Activated naive CD8-positive, alpha-beta T cell treated with anti-CD3 and anti-CD28 coated beads, Interleukin-2, amount 50 U/mL, for 24 hours (primary cell): ENCODE results near the gene CNPPD1.
A peak's percentile ranks its signal among the peaks of the same experiment; 100 is the strongest.
"Not testable (repeated sequence)": the region's sequence is repeated elsewhere in the genome, so short reads cannot be mapped to it uniquely, and the experiment has no call there.

Source experiments
- ATAC-seq: fragments of 150-1000 bp; cut with Tn5 transposase; one replicate; pipeline ENCODE4 v1.10.0; 2021
- DNase-seq: peaks from one replicate; pipeline ENCODE4 v3.0.0; 2021
- H3K27ac Mint-ChIP-seq: one replicate; pipeline ENCODE4 v1.8.0; 2021; ENCODE audit warnings: mild to moderate bottlenecking, mixed read lengths
- H3K27me3 Mint-ChIP-seq: one replicate; pipeline ENCODE4 v1.8.0; 2021; ENCODE audit warnings: mixed read lengths
- H3K36me3 Mint-ChIP-seq: one replicate; pipeline ENCODE4 v1.8.0; 2021; ENCODE audit warnings: low read depth, mixed read lengths
- H3K4me1 Mint-ChIP-seq: one replicate; pipeline ENCODE4 v1.8.0; 2021; ENCODE audit warnings: mixed read lengths
- H3K4me3 Mint-ChIP-seq: one replicate; pipeline ENCODE4 v1.8.0; 2021; ENCODE audit warnings: mild to moderate bottlenecking, moderate library complexity, mixed read lengths
- H3K9me3 Mint-ChIP-seq: one replicate; pipeline ENCODE4 v1.8.0; 2021; ENCODE audit warnings: mixed read lengths

Gene CNPPD1

DNA sequence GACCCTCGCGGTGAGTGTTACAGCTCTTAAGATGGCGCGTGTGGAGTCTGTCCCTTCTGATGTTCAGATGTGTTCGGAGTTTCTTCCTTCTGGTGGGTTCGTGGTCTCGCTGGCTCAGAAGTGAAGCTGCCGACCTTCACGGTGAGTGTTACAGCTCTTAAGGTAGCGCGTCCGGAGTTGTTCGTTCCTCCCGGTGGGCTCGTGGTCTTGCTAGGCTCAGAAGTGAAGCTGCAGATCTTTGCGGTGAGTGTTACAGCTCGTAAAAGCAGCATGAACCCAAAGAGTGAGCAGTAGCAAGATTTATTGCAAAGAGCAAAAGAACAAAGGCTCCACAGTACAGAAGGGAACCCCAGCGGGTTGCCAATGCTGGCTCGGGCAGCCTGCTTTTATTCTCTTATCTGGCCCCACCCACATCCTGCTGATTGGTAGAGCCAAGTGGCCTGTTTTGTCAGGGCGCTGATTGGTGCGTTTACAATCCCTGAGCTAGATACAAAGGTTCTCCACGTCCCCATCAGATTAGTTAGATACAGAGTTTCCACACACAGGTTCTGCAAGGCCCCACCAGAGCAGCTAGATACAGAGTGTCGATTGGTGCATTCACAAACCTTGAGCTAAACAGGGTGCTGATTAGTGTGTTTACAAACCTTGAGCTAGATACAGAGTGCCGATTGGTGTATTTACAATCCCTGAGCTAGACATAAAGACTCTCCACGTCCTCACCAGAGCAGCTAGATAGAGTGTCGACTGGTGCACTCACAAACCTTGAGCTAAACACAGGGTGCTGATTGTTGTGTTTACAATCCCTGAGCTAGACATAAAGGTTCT is 24.0 kb upstream of the CNPPD1 start:
- not testable (repeated sequence) for ATAC-seq, H3K36me3 Mint-ChIP-seq, H3K9me3 Mint-ChIP-seq, H3K27me3 Mint-ChIP-seq
- peak overlapping the region; percentile 88 for H3K27ac Mint-ChIP-seq
- DNase-seq: peak; percentile 49
- peak overlapping the region; percentile 82 for H3K4me3 Mint-ChIP-seq
- peaks cover 22% of the 10 kb centered on the region for H3K4me1 Mint-ChIP-seq

DNA sequence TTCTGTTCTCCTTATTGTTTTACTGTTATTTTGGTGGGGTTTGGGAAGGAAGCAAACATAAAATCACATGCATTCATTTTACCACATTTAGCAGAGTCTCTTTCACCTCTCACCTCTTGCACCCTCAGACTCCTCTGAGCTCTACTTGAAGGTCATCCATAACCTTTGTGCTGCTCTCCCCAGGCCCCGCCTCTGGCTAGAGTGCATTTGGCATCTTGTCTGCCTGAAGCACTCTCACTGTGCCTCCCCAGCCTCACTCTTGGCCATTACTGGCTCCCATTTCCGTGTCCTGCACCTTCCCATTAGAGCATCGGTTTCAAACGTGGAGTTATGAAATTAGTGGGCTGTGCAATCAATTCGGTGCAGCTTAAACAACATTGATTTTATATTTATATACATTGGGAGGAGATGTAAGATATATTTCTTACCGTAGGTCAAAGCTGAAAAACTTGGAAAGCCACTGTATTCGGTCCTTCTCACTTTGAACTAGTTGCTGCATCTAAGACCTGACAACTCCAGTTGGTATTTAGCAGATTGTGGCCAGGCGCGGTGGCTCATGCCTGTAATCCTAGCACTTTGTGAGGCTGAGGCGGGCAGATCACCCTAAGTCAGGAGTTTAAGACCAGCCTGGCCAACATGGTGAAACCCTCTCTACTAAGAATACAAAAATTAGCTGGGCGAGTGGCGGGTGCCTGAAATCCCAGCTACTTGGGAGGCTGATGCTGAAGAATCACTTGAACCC is 22.9 kb upstream of the CNPPD1 start:
- Mint-ChIP-seq H3K9me3 (peaks cover 8% of the 10 kb centered on the region), H3K4me3 (peak overlapping the region; percentile 82), H3K4me1 (peaks cover 21% of the 10 kb centered on the region), H3K27ac (peak overlapping the region; percentile 73), H3K27me3 (no peaks in the 10 kb centered on the region), H3K36me3 (peaks cover 6% of the 10 kb centered on the region)
- ATAC-seq: peak; percentile 52
- no peak for DNase-seq

DNA sequence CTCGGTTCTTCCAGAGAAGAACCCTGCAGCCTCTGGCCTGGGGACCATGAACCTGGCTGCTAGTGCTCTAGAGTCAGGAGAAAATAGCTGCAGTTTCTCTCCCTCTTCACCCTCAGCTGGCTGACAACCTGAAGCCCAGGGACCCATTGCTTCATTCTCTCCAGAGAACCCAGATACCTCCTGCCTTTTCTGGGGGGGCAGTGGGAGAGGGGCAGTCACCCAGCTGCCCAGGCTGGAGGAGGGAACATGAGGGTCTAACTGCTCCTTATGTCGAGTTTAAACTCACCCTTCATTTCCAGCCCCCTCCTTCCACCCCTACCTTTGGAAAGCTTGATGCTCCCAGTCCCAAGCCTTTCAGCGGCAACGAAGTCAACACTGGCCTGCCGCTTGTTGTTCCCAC is 22.2 kb upstream of the CNPPD1 start:
- Mint-ChIP-seq H3K27ac (peak overlapping the region; percentile 73), H3K9me3 (peaks cover 4% of the 10 kb centered on the region), H3K36me3 (peaks cover 5% of the 10 kb centered on the region), H3K4me3 (peak overlapping the region; percentile 82), H3K27me3 (no peaks in the 10 kb centered on the region), H3K4me1 (peaks cover 21% of the 10 kb centered on the region)
- DNase-seq (no peak), ATAC-seq (no peak)

GRCh38 chr2:219197388-219197787 is 20.7 kb upstream of the CNPPD1 start:
- Mint-ChIP-seq H3K4me1 (peaks cover 21% of the 10 kb centered on the region), H3K9me3 (peaks cover 4% of the 10 kb centered on the region), H3K27me3 (no peaks in the 10 kb centered on the region), H3K4me3 (no peak overlapping the region), H3K27ac (no peak overlapping the region), H3K36me3 (peaks cover 5% of the 10 kb centered on the region)
- DNase-seq: no peak
- no peak for ATAC-seq

GRCh38 chr2:219186754-219187456 is 10.2 kb upstream of the CNPPD1 start:
- H3K9me3 Mint-ChIP-seq: no peaks in the 10 kb centered on the region
- peaks cover 16% of the 10 kb centered on the region for H3K36me3 Mint-ChIP-seq
- ATAC-seq: peak; percentile 92

DNA sequence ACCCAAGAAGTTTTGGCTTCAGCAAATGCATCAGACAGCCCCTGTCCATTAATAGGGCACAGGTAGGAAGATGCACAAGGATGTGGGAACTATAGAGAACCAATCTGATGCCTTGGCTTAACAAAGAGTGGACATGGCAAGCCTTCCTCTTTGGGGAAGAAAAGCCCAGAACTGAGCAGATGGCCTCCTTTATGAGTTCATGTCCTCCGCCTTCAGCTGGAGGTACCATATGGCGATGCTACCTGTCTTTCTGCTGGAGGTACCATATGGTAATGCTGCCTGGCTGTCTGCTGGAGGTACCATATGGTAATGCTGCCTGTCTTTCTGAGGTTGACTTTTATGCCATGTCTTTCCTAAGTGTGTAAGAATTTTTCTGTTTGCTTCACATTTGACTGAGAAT is 7.4 kb upstream of the CNPPD1 start:
- H3K9me3 Mint-ChIP-seq: no peaks in the 10 kb centered on the region
- H3K27me3 Mint-ChIP-seq: no peaks in the 10 kb centered on the region
- peaks cover 30% of the 10 kb centered on the region for H3K36me3 Mint-ChIP-seq
- DNase-seq: no peak
- no peak for ATAC-seq
- H3K4me3 Mint-ChIP-seq: no peak overlapping the region
- peaks cover 45% of the 10 kb centered on the region for H3K4me1 Mint-ChIP-seq
- H3K27ac Mint-ChIP-seq: peak overlapping the region; percentile 17

More at GRCh38 chr2:219186754-219187456, 10.2 kb upstream of the CNPPD1 start:
- Mint-ChIP-seq H3K27me3 (no peaks in the 10 kb centered on the region), H3K4me1 (peaks cover 21% of the 10 kb centered on the region), H3K27ac (peak overlapping the region; percentile 90), H3K4me3 (peak overlapping the region; percentile 21)
- DNase-seq: peak; percentile 29

- H3K36me3 Mint-ChIP-seq: peaks cover 30% of the 10 kb centered on the region
- H3K4me3 Mint-ChIP-seq: no peak overlapping the region
- H3K4me1 Mint-ChIP-seq: peaks cover 50% of the 10 kb centered on the region
- peak overlapping the region; percentile 45 for H3K27ac Mint-ChIP-seq
- H3K9me3 Mint-ChIP-seq: no peaks in the 10 kb centered on the region
- ATAC-seq: no peak
- no peaks in the 10 kb centered on the region for H3K27me3 Mint-ChIP-seq
- DNase-seq: no peak
Measured at GRCh38 chr2:219183151-219183772, 6.5 kb upstream of the CNPPD1 start.

DNA sequence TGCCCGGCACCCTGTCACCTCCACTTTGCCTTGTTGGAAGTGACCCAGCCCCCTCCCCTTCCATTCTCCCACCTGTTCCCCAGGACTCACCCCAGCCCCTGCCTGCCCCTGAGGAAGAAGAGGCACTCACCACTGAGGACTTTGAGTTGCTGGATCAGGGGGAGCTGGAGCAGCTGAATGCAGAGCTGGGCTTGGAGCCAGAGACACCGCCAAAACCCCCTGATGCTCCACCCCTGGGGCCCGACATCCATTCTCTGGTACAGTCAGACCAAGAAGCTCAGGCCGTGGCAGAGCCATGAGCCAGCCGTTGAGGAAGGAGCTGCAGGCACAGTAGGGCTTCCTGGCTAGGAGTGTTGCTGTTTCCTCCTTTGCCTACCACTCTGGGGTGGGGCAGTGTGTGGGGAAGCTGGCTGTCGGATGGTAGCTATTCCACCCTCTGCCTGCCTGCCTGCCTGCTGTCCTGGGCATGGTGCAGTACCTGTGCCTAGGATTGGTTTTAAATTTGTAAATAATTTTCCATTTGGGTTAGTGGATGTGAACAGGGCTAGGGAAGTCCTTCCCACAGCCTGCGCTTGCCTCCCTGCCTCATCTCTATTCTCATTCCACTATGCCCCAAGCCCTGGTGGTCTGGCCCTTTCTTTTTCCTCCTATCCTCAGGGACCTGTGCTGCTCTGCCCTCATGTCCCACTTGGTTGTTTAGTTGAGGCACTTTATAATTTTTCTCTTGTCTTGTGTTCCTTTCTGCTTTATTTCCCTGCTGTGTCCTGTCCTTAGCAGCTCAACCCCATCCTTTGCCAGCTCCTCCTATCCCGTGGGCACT is 5.8 kb upstream of the CNPPD1 start:
- peaks cover 32% of the 10 kb centered on the region for H3K36me3 Mint-ChIP-seq
- no peaks in the 10 kb centered on the region for H3K9me3 Mint-ChIP-seq
- ATAC-seq (no peak), DNase-seq (no peak)
- peak overlapping the region; percentile 45 for H3K27ac Mint-ChIP-seq
- H3K27me3 Mint-ChIP-seq: no peaks in the 10 kb centered on the region
- peaks cover 51% of the 10 kb centered on the region for H3K4me1 Mint-ChIP-seq
- no peak overlapping the region for H3K4me3 Mint-ChIP-seq

DNA sequence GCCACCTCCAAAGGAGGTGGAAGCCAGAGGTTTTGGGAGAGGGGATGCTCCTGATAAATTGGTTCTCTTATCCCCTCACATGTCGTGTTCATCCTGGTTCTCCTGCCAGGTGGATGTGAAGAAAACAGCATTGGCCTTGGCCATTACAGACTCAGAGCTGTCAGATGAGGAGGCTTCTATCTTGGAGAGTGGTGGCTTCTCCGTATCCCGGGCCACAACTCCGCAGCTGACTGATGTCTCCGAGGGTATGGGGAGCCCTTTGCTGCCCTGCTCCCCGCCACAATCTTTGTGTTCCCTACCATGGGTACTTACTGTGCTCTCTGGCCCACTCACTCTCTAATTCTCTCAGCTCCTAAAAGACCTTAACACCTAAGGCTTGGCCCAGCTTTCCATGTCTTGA is 4.8 kb upstream of the CNPPD1 start:
- H3K4me3 Mint-ChIP-seq: no peak overlapping the region
- no peaks in the 10 kb centered on the region for H3K9me3 Mint-ChIP-seq
- DNase-seq: no peak
- ATAC-seq: no peak
- no peaks in the 10 kb centered on the region for H3K27me3 Mint-ChIP-seq
- peak overlapping the region; percentile 38 for H3K27ac Mint-ChIP-seq
- peaks cover 45% of the 10 kb centered on the region for H3K4me1 Mint-ChIP-seq
- peaks cover 29% of the 10 kb centered on the region for H3K36me3 Mint-ChIP-seq

- H3K27ac Mint-ChIP-seq: no peak overlapping the region
- ATAC-seq (no peak), DNase-seq (no peak)
- H3K27me3 Mint-ChIP-seq: no peaks in the 10 kb centered on the region
- H3K4me1 Mint-ChIP-seq: peaks cover 43% of the 10 kb centered on the region
- H3K36me3 Mint-ChIP-seq: peaks cover 29% of the 10 kb centered on the region
- H3K9me3 Mint-ChIP-seq: no peaks in the 10 kb centered on the region
- H3K4me3 Mint-ChIP-seq: no peak overlapping the region
Measured at GRCh38 chr2:219180961-219181360, 4.2 kb upstream of the CNPPD1 start.

GRCh38 chr2:219179601-219180465 is 3.1 kb upstream of the CNPPD1 start:
- Mint-ChIP-seq H3K27me3 (no peaks in the 10 kb centered on the region), H3K27ac (peak overlapping the region; percentile 22), H3K4me3 (peak overlapping the region; percentile 97), H3K4me1 (peaks cover 53% of the 10 kb centered on the region), H3K36me3 (peaks cover 23% of the 10 kb centered on the region), H3K9me3 (no peaks in the 10 kb centered on the region)
- ATAC-seq: no peak
- no peak for DNase-seq

DNA sequence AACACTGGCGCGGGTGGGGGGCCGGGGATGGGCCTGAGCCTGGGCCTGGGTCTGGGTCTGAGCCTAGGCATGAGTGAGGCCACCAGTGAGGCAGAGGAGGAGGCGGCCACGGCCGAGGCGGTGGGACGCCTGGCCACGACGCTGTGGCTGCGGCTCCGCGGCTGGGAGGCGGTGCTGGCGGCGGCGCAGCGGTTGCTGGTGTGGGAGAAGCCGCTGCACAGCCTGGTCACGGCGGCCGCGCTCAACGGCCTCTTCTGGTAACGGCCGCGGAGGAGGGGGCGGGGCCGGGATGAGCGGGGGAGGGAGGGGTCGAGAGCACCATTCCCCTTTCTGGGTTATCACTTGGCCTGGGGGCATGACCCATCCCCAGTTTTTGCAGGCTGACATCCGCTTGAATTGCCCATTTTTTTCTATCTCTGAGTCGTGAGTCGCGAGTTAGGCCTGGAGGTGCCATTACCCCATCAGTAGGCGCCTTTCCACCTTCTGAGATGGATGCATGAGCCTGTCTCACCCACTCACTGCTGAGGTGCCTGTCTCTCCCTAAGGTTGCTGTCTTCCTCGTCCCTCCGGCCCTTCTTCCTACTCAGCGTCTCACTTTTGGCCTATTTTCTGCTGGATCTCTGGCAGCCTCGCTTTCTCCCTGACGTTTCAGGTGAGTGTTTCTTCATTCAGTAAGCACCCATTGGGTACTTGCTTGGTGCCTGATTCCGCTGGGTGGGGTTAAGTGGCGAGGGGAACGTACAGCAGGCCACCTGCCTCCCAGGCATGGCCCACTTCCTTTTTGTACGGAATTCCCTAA is 1.9 kb upstream of the CNPPD1 start:
- Mint-ChIP-seq H3K4me3 (peak overlapping the region; percentile 97), H3K9me3 (no peaks in the 10 kb centered on the region)
- no peak for ATAC-seq

More for the DNA sequence above, 1.9 kb upstream of the CNPPD1 start:
- H3K27ac Mint-ChIP-seq: peak overlapping the region; percentile 85
- H3K27me3 Mint-ChIP-seq: no peaks in the 10 kb centered on the region
- DNase-seq: peak; percentile 48
- peaks cover 29% of the 10 kb centered on the region for H3K36me3 Mint-ChIP-seq
- H3K4me1 Mint-ChIP-seq: peaks cover 63% of the 10 kb centered on the region
